Keratinocyte (primary cell): ENCODE measurements around the gene ADGRG1. TPM values are rescaled to one million over a fixed set of nuclear protein-coding genes. Genes with fewer than 3 reads are reported as not detected.

Experiments used
- DNase-seq: peaks from one replicate; pipeline ENCODE4 v3.0.0-alpha.2; 2011; ENCODE audit warnings: low read depth, missing footprints, low spot score
- FAIRE-seq: peaks from 2 replicates; lab custom pipeline; 2011; peaks lifted over from hg19 to GRCh38; lab: Jason Lieb, UNC
- H2AFZ ChIP-seq: 2 replicates; pipeline ENCODE4 v1.6.0; 2012; ENCODE audit warnings: low read length, control low read depth, inconsistent platforms; ENCODE audit not compliant: control insufficient read depth
- H3K27ac ChIP-seq: 2 replicates; pipeline ENCODE4 v1.5.1; 2011; ENCODE audit warnings: low read length; ENCODE audit not compliant: control insufficient read depth, insufficient read depth
- H3K27me3 ChIP-seq: 3 replicates; pipeline ENCODE4 v1.6.0; 2011; ENCODE audit warnings: low read length; ENCODE audit not compliant: control insufficient read depth, insufficient read depth; ENCODE audit errors: extremely low read depth
- H3K36me3 ChIP-seq, 2 experiments: 2 replicates in 1 of 2; 3 replicates in 1 of 2; pipeline ENCODE4 v1.5.1; 2011; ENCODE audit warnings: low read length in 2 of 2, mild to moderate bottlenecking in 1 of 2; ENCODE audit not compliant: control insufficient read depth in 2 of 2, insufficient read depth in 2 of 2; ENCODE audit errors: extremely low read depth in 1 of 2
- H3K4me1 ChIP-seq: 3 replicates; pipeline ENCODE4 v1.5.1; 2011; ENCODE audit warnings: low read length; ENCODE audit not compliant: control insufficient read depth, insufficient read depth; ENCODE audit errors: extremely low read depth
- H3K4me2 ChIP-seq: 3 replicates; pipeline ENCODE4 v1.6.0; 2011; ENCODE audit warnings: low read depth, low read length; ENCODE audit not compliant: control insufficient read depth, insufficient read depth; ENCODE audit errors: extremely low read depth
- H3K4me3 ChIP-seq, 3 experiments: fragments of 200-600 bp in 1 of 3; sonication (generic) in 1 of 3; 2 replicates in 2 of 3; 3 replicates in 1 of 3; pipeline ENCODE4 v1.5.1; 2011 to 2016; ENCODE audit warnings: low read length in 3 of 3, mild to moderate bottlenecking in 3 of 3, control low read depth in 2 of 3, inconsistent platforms in 1 of 3, low read depth in 1 of 3, mixed read lengths in 1 of 3, mixed run types in 1 of 3, moderate library complexity in 1 of 3; ENCODE audit not compliant: control insufficient read depth in 2 of 3, insufficient read depth in 2 of 3; ENCODE audit errors: extremely low read depth in 1 of 3
- H3K79me2 ChIP-seq: 2 replicates; pipeline ENCODE4 v1.6.0; 2012; ENCODE audit warnings: low read length; ENCODE audit not compliant: control insufficient read depth, insufficient read depth
- H3K9ac ChIP-seq: 3 replicates; pipeline ENCODE4 v1.6.0; 2011; ENCODE audit warnings: low read length; ENCODE audit not compliant: control insufficient read depth, insufficient read depth; ENCODE audit errors: extremely low read depth
- H3K9me1 ChIP-seq: 3 replicates; pipeline ENCODE4 v1.6.0; 2011; ENCODE audit warnings: low read length; ENCODE audit not compliant: control insufficient read depth, insufficient read depth; ENCODE audit errors: extremely low read depth
- H3K9me3 ChIP-seq: 2 replicates; pipeline ENCODE4 v1.5.1; 2012; ENCODE audit warnings: low read depth, low read length; ENCODE audit not compliant: control insufficient read depth
- H4K20me1 ChIP-seq: 3 replicates; pipeline ENCODE4 v1.6.0; 2011; ENCODE audit warnings: low read length; ENCODE audit not compliant: control insufficient read depth, insufficient read depth; ENCODE audit errors: extremely low read depth
- EZH2 ChIP-seq: IDR thresholded peaks from one replicate; pipeline ENCODE4 v1.6.1; 2012; ENCODE audit warnings: inconsistent platforms, mild to moderate bottlenecking, low read length, moderate library complexity
- dilution Hi-C: fragments of 300-500 bp; cut with MboI; formaldehyde crosslinking; loops from one replicate; pipeline ENCODE4 v1.7.0; 2020; ENCODE audit warnings: low sequenced_read_pairs; ENCODE audit not compliant: extremely low pct_ligation_motif_present
- polyA minus RNA-seq, 3 experiments: library from RNA; depleted of rRNA, polyadenylated mRNA; stranded (reverse); fragments of >200 nt; gene quantifications; 1 replicate in 1 of 3; 2 replicates in 1 of 3; 3 replicates in 1 of 3; pipeline ENCODE4 v1.2.3, GENCODE V29; 2011
- polyA plus RNA-seq, 5 experiments: library from polyadenylated mRNA; depleted of rRNA in 3 of 5; stranded (reverse) in 3 of 5; stranded (forward) in 1 of 5; unstranded in 1 of 5; fragments of >200 nt; gene quantifications; 1 replicate in 1 of 5; 2 replicates in 3 of 5; 3 replicates in 1 of 5; pipeline versions ENCODE4 v1.2.1 to v1.2.3, GENCODE V29; 2011 to 2012; ENCODE audit warnings: missing spikeins in 2 of 5, low read depth in 1 of 5, low replicate concordance in 1 of 5
- TF ChIP-seq, protein P1 (sequence below), 3 experiments: IDR thresholded peaks in 1 of 3; conservative IDR thresholded peaks in 1 of 3; optimal IDR thresholded peaks in 1 of 3; 2 replicates in 2 of 3; 3 replicates in 1 of 3; pipeline versions ENCODE3 to v1.5.1; 2011; ENCODE audit warnings: low read length in 3 of 3, mild to moderate bottlenecking in 3 of 3, moderate library complexity in 2 of 3, control low read depth in 1 of 3, inconsistent platforms in 1 of 3; ENCODE audit not compliant: insufficient read depth in 2 of 3; ENCODE audit errors: extremely low read depth in 1 of 3

The ADGRG1 gene
- polyA plus RNA-seq, result 28.4 to 94.9 TPM (median 38.4 TPM) in 3 replicates
- polyA plus RNA-seq (2011; ENCODE audit: low read depth), result 47.7 TPM
- 37.4 and 46.7 TPM in 2 replicates for polyA plus RNA-seq (2011; cell fraction: cytosol; rRNA removed)
- polyA plus RNA-seq (2011; cell fraction: nucleus; rRNA removed), result 182 and 187 TPM in 2 replicates
- 114 and 163 TPM in 2 replicates for polyA plus RNA-seq (2012; ENCODE audit: low replicate concordance)
- polyA minus RNA-seq, result 44.0 to 194 TPM (median 63.1 TPM) in 3 replicates
- polyA minus RNA-seq (2011; cell fraction: cytosol; rRNA and poly(A)+ RNA removed), result 65.6 TPM
- polyA minus RNA-seq (2011; cell fraction: nucleus; rRNA and poly(A)+ RNA removed), result 116 and 131 TPM in 2 replicates

DNA sequence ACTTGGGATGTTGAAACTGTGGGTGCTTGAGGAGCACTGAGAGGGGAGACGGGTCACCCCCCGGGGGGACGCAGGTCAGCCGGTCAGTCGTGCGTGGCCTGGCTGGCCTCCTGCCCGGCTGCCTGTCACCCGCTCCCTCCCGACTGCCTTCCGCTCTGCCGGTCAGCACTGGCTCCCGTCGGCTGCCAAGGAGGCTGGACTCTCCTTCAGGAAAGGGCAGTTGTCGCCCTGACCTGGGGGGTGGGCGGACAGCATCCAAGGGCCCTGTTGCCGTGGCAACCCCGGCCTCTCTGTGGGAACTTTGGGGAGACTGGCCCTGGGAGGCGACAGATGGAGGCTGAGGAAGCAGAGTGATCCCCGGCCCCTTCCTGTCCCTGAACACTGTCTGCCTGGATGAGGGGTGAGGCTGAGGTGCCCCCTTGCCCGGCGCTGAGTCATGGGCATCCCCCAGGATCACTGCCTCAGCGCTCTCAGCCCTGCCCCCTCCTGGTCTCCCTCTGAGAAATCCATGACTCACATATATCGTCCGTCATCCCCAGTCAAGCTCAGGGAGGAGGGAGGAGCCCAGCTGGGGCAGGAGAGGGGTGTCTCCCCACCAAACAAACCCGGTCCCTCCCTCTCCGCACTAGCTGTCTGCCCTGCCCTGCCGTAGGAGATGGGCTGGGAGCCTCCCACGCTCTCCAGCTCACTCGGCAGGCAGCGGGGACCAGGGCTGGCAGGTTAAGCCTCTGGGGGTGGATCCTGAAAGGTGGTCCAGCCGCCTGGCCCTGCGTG is at the start of gene ADGRG1:
Gene ADGRG1, plus strand, starts transcription at position 623 of the 774 bp plus-strand sequence. CDS start 21,658 bp downstream, outside the sequence.
- peaks cover 8% of the 10 kb centered on the region in 2 experiments for H3K36me3 ChIP-seq
- H3K4me2 ChIP-seq, result peak within 1 kb of the TSS; percentile 89
- FAIRE-seq (peak; percentile 88), DNase-seq (peak; percentile 84)
- H3K9ac ChIP-seq, result peak within 1 kb of the TSS; percentile 67
- H3K27me3 ChIP-seq, result no peaks in the 10 kb centered on the region
- H3K9me3 ChIP-seq, result no peaks in the 10 kb centered on the region
- H3K27ac ChIP-seq, result peak within 1 kb of the TSS; percentile 67
- H3K79me2 ChIP-seq, result peaks cover 34% of the 10 kb centered on the region
- H3K4me1 ChIP-seq, result peaks cover 39% of the 10 kb centered on the region
- TF ChIP-seq EZH2, result no peak
- TF ChIP-seq, protein P1, sequence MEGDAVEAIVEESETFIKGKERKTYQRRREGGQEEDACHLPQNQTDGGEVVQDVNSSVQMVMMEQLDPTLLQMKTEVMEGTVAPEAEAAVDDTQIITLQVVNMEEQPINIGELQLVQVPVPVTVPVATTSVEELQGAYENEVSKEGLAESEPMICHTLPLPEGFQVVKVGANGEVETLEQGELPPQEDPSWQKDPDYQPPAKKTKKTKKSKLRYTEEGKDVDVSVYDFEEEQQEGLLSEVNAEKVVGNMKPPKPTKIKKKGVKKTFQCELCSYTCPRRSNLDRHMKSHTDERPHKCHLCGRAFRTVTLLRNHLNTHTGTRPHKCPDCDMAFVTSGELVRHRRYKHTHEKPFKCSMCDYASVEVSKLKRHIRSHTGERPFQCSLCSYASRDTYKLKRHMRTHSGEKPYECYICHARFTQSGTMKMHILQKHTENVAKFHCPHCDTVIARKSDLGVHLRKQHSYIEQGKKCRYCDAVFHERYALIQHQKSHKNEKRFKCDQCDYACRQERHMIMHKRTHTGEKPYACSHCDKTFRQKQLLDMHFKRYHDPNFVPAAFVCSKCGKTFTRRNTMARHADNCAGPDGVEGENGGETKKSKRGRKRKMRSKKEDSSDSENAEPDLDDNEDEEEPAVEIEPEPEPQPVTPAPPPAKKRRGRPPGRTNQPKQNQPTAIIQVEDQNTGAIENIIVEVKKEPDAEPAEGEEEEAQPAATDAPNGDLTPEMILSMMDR (optimal IDR thresholded peaks at IDR 0.05 in 1 of 3, IDR thresholded peaks at IDR 0.05 in 1 of 3, conservative IDR thresholded peaks at IDR 0.05 in 1 of 3; ENCODE audit: extremely low read depth in 1 of 3, insufficient read depth in 2 of 3, low read length in 3 of 3), result peak in 2 of 3 experiments; percentile 14 to 36
- H4K20me1 ChIP-seq, result peaks cover 7% of the 10 kb centered on the region
- dilution Hi-C loops, result no loop called here
- H2AFZ ChIP-seq, result no peak within 1 kb of the TSS
- H3K4me3 ChIP-seq, result peak within 1 kb of the TSS in 2 of 3 experiments; percentile 5 to 54
- H3K9me1 ChIP-seq, result peaks cover 2% of the 10 kb centered on the region

DNA sequence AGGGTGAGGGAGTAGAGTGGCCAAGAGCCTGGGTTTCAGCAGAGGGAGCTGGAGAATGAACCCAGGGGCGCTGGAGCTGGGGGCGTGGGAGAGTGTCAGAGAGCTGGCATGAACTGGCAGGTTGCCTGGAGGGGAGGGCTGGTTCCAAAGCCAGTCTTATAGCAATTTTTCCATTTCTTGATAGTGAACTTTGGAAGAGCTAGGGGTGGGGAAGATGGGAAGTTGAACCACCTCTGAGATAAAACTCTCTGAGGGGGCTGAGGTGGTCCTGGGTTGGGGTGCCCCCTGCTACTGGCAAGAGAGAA is 49.1 kb upstream of the ADGRG1 start:
- H4K20me1 ChIP-seq, result no peaks in the 10 kb centered on the region
- no peaks in the 10 kb centered on the region for H3K79me2 ChIP-seq
- H3K27ac ChIP-seq, result no peak overlapping the region
- H2AFZ ChIP-seq, result no peak overlapping the region
- TF ChIP-seq, protein P1 (optimal IDR thresholded peaks at IDR 0.05 in 1 of 3, IDR thresholded peaks at IDR 0.05 in 1 of 3, conservative IDR thresholded peaks at IDR 0.05 in 1 of 3; ENCODE audit: extremely low read depth in 1 of 3, insufficient read depth in 2 of 3, low read length in 3 of 3), result no peak
- TF ChIP-seq EZH2, result no peak
- no peak overlapping the region for H3K4me3 ChIP-seq
- H3K9ac ChIP-seq, result no peak overlapping the region
- no peaks in the 10 kb centered on the region for H3K36me3 ChIP-seq
- DNase-seq (no peak), FAIRE-seq (no peak)
- no peaks in the 10 kb centered on the region for H3K4me1 ChIP-seq
- dilution Hi-C loops, result no loop called here
- H3K4me2 ChIP-seq, result no peak overlapping the region
- H3K9me3 ChIP-seq, result no peaks in the 10 kb centered on the region
- no peaks in the 10 kb centered on the region for H3K9me1 ChIP-seq
- H3K27me3 ChIP-seq, result no peaks in the 10 kb centered on the region
